ENCODE measurements around the gene HIVEP3. TPM values are rescaled to one million over a fixed set of nuclear protein-coding genes. Genes with fewer than 3 reads are reported as not detected.

HIVEP3 gene
- polyA plus RNA-seq, 1 of the 3 experiments (the other 2 are of a cell fraction) = 6.4 TPM

- no peak for TF ChIP-seq IRF3 (IDR thresholded peaks at IDR 0.05; ENCODE audit: low read depth, low read length)
These were observed 115.9 kb downstream of the HIVEP3 start (continued) for GRCh38 chr1:41802532-41803501.

- no peaks in the 10 kb centered on the region for H4K20me1 ChIP-seq (ENCODE audit: insufficient read depth)
- H3K27ac ChIP-seq (ENCODE audit: low read depth in 2 of 2, low read length in 1 of 2) = no peak overlapping the region
- ChIA-PET POLR2A (no interaction called here), CTCF (interaction anchor here (0.7 to 2.1 kb wide), 4 partner anchors 12 to 227 kb away, joined by 3 to 9 read pairs (median 3); no protein-coding TSS in a partner anchor)
- no peak overlapping the region for H2AFZ ChIP-seq (ENCODE audit: low read depth)
- no peaks in the 10 kb centered on the region for H3K9me3 ChIP-seq
- H3K36me3 ChIP-seq (replicated peaks in 1 of 2; ENCODE audit: control insufficient read depth in 1 of 2, insufficient read depth in 2 of 2, low read length in 1 of 2) = no peaks in the 10 kb centered on the region
- no peaks in the 10 kb centered on the region for H3K9me2 ChIP-seq
- no peaks in the 10 kb centered on the region for H3K27me3 ChIP-seq (ENCODE audit: insufficient read depth)
- no peak overlapping the region for H3K4me2 ChIP-seq
- H3K9ac ChIP-seq = no peak overlapping the region
- H3F3A ChIP-seq (replicated peaks; ENCODE audit: insufficient read depth) = no peaks in the 10 kb centered on the region
- 100% methylated on average over 1 of the region's 2 CpGs for WGBS (ENCODE audit: low lambda C conversion rate)
- H3K4me1 ChIP-seq (ENCODE audit: control insufficient read depth in 1 of 2, insufficient read depth in 2 of 2, low read depth in 1 of 2, low read length in 1 of 2) = no peaks in the 10 kb centered on the region; a peak in 1 of 4 replicates
- H3K79me2 ChIP-seq (ENCODE audit: insufficient read depth) = no peaks in the 10 kb centered on the region
- no peak for DNase-seq
- H3K4me3 ChIP-seq (ENCODE audit: low read depth in 2 of 2, low read length in 1 of 2) = no peak overlapping the region
- TF ChIP-seq TAF1 (IDR thresholded peaks at IDR 0.05; ENCODE audit: borderline replicate concordance, low read depth, low read length) (no peak), ZBTB33 (IDR thresholded peaks at IDR 0.05; ENCODE audit: borderline replicate concordance, low read depth) (no peak), NRF1 (IDR thresholded peaks at IDR 0.05; ENCODE audit: low read depth, low read length) (no peak), PBX3 (IDR thresholded peaks at IDR 0.05) (no peak), ELF1 (IDR thresholded peaks at IDR 0.05) (no peak), REST (IDR thresholded peaks at IDR 0.05; ENCODE audit: low read depth, low read length) (no peak), FOXJ3 (CRISPR knock-in tag; IDR thresholded peaks at IDR 0.05) (no peak), MEF2A (IDR thresholded peaks at IDR 0.05; ENCODE audit: borderline replicate concordance, low read depth) (no peak), NFIC (IDR thresholded peaks at IDR 0.05; ENCODE audit: borderline replicate concordance) (no peak), FOSL2 (IDR thresholded peaks at IDR 0.05; ENCODE audit: borderline replicate concordance, low read depth) (no peak), CTCF (IDR thresholded peaks at IDR 0.05) (no peak), GATA2 (CRISPR knock-in tag; IDR thresholded peaks at IDR 0.05) (no peak), GABPA (IDR thresholded peaks at IDR 0.05; ENCODE audit: low read depth) (no peak), TCF12 (IDR thresholded peaks at IDR 0.05) (no peak), JUND (IDR thresholded peaks at IDR 0.05) (no peak), YY1 (IDR thresholded peaks at IDR 0.05; ENCODE audit: low read depth) (no peak), TEAD4 (IDR thresholded peaks at IDR 0.05; ENCODE audit: borderline replicate concordance, insufficient read depth) (no peak), EP300 (IDR thresholded peaks at IDR 0.05; ENCODE audit: borderline replicate concordance in 1 of 2, low read depth in 1 of 2, low read length in 1 of 2) (no peak), CHD2 (IDR thresholded peaks at IDR 0.05; ENCODE audit: low read length, partially characterized antibody) (no peak)
These were observed 118.4 kb downstream of the HIVEP3 start for GRCh38 chr1:41800311-41800829.
